ENCODE data around the gene MSX1.

Gene MSX1

GRCh38 chr4:4842476-4843441, 16.7 kb upstream of the MSX1 start:
- no peak for DNase-seq

DNA sequence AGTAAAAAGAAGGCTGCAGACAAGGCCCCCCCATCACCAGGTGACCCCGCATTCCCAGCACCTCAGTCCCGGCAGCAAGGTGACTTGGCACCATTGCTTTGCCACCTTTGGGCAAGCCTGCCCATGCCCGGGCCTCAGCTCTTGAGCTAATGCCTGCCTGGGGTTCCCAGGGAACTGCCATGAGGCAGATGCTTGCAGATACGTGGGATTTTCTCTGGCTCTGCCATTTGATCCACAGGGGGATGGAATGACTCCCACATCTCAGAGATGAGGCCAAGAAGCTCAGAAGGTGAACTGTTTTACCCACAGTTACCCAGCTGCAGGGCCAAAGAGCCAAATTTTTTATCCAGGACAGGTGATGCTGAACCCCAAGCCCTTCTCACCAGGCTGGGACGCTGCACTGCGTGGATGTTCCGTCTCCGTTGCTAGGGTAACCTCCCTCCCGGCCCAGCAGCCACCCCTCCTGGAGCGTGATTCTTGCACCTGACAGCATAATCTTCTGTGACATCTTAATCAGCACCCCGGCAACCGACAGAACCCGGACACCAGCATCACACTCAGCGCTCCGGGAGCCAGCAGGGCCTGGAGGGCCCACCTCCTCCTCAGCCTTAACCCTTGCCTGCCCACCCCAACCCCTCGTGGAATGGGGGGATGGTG, 15.7 kb upstream of the MSX1 start:
- no peak for DNase-seq

- no peak for DNase-seq
These were observed 14.4 kb upstream of the MSX1 start for GRCh38 chr4:4845027-4845426.

- DNase-seq = no peak
These were observed 12.5 kb upstream of the MSX1 start for GRCh38 chr4:4847011-4847410.

DNA sequence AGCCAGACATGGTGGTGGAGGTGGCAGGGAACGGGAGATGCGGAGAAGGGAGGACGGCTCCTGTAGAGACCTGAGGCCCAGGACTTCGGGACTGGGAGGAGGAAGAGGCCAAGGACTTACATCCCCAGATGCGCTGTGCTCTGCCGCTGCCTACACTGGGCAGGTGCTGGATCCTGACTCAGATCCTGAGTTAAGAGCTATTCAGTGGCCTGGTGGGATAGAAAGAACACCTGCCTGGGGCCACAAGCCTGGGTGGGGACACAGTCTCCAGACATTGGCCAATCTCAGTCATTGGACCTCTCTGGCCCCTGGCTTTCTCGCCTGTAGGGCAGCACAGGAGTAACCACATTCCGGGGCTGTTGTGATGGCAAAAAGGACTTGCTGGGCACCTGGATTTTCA, 10.9 kb upstream of the MSX1 start:
- no peak for DNase-seq

GRCh38 chr4:4849106-4849505, 10.4 kb upstream of the MSX1 start:
- no peak for DNase-seq

- no peak for DNase-seq
These were observed 9.8 kb upstream of the MSX1 start for GRCh38 chr4:4849524-4850193.

DNA sequence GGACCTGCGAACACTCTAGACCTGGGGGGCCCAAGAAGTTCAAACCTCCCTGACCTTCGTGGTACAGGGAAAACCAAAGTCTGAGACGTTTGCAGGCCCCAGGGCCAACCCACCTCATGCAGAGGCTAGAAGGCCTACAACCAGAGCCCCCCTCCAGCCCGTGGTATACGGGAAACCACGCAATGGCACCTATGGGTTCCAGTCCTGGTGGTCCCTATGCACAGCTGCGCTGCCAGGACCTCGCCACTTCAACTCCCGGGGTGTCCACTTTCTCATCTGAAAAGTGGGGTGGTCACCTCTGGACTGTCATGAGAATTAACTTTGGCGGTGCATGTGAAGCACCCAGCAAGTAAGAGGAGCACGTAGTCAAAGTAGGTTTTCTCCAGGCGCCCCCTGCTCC, 8.4 kb upstream of the MSX1 start:
- no peak for DNase-seq

DNA sequence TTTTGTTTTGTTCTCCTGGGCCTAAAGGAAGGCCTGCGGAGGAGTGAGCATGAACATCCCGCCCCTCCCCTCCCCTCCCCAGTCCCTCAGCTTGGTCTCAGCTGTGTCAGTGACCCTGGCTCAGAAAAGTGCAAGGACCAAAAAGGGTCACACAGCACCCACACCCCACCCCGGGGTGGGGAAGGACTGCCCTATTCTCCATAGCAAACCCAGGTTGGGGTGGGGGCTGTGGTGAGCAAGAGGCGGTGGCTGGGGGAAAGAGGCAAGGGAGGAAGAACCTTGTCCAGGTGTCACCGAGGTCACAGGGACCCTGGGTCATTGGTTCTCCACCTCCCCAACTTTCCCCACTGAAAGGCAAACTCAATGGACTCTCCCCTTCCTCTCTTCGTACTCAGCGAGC, 7.6 kb upstream of the MSX1 start:
- no peak for DNase-seq

- peak; percentile 37 for DNase-seq
These were observed 6.7 kb upstream of the MSX1 start for GRCh38 chr4:4852591-4853362.

- no peak for DNase-seq
These were observed 6.1 kb upstream of the MSX1 start for GRCh38 chr4:4853371-4853823.

- no peak for DNase-seq
These were observed 5.4 kb upstream of the MSX1 start for GRCh38 chr4:4853921-4854648.

DNA sequence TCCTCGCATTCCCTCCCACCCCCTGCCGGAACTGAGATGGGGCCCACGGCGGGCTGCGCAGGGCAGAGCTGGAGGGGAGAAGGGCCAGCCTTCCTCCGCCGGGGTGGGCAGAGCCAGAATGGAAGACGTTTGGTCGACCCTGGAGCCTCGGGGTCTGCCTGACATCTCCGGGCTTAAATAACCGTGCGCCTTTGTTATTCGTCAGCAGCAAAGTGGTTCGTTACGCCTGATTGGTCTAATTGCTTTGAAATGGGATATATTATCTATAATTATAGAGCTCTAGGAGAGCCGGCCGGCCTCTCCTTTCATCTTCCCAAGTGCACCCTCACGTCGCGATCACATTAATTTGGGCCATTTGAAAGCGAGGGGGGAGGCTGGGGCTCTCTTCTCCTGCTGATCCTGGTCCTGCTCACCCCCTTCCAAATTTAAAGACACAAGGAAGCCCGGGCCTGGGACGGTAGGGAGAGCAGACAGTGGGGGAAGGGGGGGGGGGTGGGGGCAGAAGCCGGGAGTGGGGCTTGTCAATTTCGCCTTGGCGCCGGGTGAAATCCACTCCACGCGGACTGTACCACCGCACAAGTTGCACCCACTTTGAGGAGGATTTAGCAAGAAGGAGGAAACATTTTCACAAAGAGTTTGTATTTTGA, 4.7 kb upstream of the MSX1 start:
- DNase-seq = no peak

- DNase-seq = no peak
These were observed 4.0 kb upstream of the MSX1 start for GRCh38 chr4:4855301-4856070.

- DNase-seq = no peak
These were observed 3.1 kb upstream of the MSX1 start for GRCh38 chr4:4856071-4857000.

DNA sequence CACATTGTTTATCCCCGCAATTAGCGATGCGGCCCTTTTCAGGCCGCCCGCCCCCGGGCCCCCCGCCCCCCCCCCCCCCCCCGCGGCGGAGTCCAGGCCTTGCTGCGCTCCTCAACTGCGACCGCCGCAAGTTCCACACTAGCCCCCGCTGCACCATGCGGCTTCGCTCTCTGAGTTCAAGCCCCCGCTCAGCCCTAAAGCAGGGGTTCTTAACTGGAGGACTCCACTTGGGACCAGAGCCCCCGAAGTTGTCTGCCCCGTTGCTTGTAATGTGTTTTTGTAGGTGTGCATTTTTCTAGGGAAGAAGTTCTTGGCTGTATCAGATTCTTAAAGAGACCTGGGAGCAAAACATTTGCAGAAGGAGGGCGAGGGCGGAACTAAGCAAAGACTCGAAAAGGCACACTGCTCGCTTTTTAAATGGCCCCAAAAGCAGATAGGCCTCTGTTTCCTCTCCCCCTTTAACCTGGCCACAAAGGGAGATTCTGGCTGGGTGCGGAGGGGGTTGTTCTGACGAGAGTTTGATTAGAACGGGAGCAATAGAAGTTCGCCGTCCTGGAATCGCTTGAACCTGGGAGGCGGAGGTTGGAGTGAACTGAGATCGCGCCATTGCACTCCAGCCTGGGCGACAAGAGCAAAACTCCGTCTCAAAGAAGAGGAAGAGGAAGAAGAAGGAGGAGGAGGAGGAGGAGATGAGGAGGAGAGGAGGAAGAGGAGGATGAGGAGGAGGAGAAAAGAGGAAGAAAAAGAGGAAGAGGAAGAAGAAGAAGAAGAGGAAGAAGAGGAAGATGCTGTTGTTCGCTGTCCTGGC, 2.3 kb upstream of the MSX1 start:
- no peak for DNase-seq

GRCh38 chr4:4857809-4858508, 1.5 kb upstream of the MSX1 start:
- DNase-seq = no peak

Data from stimulated activated CD4-positive, alpha-beta T cell treated with anti-CD3 and anti-CD28 coated beads, Interleukin-1b, Interleukin-23, amount 100 ng/mL, for 48 hours (primary cell).